ENCODE data around the gene RELL1.
"Not testable (repeated sequence)": the region's sequence is repeated elsewhere in the genome, so short reads cannot be mapped to it uniquely, and the experiment has no call there.

The RELL1 gene

DNA sequence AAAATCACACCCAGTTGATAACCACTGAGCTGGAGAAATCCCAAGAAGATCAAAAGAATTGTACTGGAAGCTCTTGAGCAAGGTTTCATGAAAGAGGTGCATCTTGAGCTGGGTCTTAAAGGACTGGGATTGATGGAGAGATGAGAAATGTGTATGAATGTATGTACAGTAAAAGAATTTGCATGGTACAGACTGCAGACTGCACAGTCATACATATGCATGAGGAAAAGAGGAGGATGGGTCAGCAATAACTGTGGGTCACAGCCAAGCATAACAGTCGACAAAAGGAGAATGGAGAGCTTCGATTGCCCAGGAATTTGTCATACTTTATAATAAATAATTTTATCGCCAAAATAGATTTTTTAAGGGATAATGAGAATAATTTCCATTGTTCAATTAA, 4.8 kb upstream of the RELL1 start:
- no peak for DNase-seq

DNA sequence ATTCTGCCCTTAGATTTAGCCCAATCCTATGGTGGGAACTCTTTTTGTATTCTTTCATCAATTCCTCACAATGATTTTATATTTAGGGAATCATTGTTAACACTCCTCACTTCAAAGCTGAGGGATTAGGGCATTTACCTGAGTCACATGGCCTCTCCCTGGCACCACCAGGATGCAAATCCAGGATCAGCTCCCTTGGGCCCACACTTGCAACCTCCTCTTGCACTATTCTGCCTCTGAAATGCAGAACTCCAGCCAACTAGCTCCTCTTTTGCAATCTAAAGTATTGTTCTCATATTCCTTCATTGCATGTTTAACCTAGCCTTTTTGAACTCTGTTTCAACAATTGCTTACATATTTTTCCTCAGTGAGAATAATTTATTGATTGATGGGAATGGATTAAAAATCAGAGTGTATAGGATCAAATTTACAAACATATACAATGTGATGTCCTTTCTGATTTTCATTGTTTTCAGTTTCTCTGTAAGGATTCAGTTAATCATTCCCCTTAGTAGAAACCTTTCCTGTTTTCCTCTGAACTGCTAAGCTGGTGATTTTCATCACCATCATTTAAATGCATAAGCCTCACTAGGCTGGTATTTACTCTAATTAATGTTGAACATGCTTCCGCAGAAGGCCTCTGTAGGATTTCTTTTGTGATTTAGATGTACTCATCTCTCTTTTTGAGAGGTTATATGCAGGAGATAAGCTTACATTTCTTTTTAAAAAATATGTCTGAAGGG, 3.3 kb upstream of the RELL1 start:
- DNase-seq, result no peak

- DNase-seq, result no peak
Observed at GRCh38 chr4:37687681-37688080, 1.5 kb upstream of the RELL1 start.

- no peak for DNase-seq
Observed at GRCh38 chr4:37687194-37687562, 1.0 kb upstream of the RELL1 start.

GRCh38 chr4:37685823-37686372, 278 bp downstream of the RELL1 start:
- peak; percentile 42 for DNase-seq

DNA sequence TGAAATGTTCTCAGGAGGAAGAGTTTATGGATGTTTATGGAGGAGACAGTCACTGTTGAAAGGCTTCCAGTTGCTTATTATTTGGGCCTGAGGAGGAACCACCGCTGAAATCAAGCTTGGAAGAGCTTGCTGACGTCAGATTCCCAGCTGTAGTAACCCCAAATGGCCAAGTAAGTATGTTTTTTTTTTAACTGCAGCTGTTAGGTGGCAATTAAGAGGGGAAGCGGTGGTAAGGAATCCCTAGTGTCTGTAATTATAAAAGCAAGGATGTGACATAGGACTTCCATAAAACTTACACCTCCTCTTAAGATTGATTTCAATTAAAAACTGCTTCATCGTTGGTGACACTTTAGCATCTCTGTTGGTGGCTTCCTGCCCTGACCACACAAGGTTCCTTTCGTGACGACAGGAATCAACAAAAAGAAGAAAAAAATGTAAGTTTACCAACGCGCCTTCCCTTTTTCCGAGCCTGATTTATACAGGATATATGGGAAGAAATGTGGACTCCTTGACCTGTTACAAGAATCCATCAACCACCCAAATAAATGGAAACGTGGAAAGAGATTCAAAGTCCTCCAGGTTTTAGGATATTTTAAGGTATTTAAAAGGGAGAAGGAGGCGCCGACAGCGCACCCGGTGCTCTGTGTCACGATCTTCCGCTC, 884 bp downstream of the RELL1 start:
- DNase-seq, result peak; percentile 27

GRCh38 chr4:37684154-37684553, 2.0 kb downstream of the RELL1 start:
- DNase-seq, result no peak

GRCh38 chr4:37682701-37683401, 3.3 kb downstream of the RELL1 start:
- DNase-seq, result no peak

DNA sequence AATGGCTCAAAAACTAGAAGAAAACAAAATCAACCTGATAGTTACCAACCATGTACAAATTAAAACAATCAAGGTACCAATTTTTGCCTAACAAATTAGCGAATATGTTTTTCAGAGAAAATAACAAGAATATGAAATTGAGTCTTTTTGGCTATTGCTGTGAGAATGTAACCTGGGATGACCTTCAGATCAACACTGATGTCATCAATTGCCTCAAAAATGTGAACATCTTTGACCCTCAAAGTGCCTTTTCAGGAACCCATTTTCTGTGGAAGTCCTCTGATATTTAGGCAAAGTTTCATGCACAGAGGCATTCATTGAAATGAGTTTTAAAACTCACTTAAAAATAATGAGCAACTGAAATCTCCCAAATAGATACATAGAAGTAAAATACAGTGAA, 6.1 kb downstream of the RELL1 start:
- DNase-seq, result no peak

DNA sequence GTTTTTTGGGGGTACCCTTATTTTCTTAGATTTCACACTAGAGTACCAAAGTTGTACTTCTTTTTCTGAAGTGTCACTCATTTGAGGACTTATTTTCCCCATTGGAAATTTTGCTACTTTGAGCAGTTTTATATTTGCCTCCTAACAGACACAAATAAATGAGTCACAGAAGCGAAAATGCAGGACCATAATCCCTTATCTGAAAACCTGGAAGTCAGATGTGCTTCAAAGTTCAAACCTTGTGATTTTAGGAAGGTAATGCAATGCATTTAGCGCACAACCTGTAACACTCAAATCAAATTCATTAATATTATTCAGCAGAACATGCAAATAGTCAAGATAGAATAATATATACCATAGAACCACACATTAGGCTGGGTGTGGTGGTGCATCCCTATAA, 6.9 kb downstream of the RELL1 start:
- DNase-seq, result no peak

GRCh38 chr4:37678624-37679023, 7.6 kb downstream of the RELL1 start:
- no peak for DNase-seq

GRCh38 chr4:37675587-37676290, 10.4 kb downstream of the RELL1 start:
- no peak for DNase-seq

DNA sequence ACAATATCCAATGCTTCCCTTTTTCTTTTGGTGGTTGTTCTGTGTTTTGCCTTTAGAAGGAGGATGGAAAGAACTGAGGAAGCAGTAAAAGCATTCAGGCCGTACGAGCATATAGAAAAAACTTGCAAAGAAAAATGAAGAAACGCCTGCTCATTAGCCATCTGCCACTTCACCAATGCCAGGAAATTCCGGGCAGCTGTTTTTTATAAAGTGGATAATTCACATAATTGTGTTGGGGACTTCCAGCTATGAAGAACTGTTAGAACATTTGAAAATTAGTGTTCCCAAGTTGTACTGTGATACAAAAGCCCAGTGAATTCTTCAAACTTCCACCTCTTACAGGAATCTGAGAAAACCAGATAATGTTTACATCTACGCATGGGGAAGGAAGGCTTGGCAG, 11.7 kb downstream of the RELL1 start:
- no peak for DNase-seq

- DNase-seq, result no peak
Observed at GRCh38 chr4:37673538-37674192, 12.5 kb downstream of the RELL1 start.

- no peak for DNase-seq
Observed at GRCh38 chr4:37671072-37671471, 15.1 kb downstream of the RELL1 start.

- DNase-seq, result no peak
Observed at GRCh38 chr4:37670249-37670648, 15.9 kb downstream of the RELL1 start.

DNA sequence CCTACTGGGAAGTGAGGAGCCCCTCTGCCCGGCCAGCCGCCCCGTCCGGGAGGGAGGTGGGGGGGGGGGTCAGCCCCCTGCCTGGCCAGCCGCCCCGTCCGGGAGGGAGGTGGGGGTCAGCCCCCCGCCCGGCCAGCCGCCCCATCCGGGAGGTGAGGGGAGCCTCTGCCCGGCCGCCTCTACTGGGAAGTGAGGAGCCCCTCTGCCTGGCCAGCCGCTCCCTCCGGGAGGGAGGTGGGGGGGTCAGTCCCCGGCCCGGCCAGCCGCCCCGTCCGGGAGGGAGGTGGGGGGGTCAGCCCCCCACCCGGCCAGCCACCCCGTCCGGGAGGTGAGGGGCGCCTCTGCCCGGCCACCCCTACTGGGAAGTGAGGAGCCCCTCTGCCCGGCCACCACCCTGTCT, 17.1 kb downstream of the RELL1 start:
- not testable (repeated sequence) for DNase-seq

DNA sequence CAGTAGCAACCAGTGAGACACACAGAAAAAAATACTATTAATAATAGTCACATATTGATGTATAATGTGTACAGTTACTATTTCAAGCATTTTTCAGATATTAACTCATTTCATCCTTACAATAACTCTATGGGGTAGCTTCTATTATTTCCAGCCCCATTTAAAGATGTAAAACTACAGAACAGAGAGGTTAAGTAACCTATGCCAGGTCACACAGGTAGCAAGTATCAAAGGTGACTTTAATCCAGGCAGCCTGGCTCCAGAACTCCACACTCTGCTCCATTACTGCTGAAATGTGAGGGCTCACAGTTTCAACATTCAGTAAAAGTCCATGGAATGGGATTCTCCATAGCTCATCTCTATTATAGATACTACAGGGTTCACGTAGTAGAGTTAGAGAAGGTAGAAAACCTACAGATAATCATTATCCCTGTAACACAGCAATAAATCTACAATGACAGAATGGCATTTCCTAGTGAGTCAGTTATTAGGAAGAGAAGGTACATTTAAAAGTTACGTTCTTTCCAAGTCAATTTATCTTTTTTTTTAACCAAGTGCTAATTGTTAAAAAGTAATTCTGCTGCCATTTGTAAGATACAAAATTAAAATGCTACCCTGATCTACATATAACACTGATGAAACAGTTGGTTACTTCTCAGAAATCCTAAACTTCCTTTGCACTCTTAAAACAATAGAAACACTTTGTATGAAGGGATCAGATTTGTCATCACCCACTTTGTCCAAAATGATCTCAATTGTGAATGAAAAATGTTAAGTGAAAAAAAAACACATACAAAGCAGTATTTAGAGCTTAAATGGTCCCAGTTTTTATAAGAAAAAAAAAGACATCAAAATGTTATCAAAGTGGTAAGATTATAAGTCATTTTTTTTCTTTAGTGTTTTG, 18.7 kb downstream of the RELL1 start:
- DNase-seq, result no peak

DNA sequence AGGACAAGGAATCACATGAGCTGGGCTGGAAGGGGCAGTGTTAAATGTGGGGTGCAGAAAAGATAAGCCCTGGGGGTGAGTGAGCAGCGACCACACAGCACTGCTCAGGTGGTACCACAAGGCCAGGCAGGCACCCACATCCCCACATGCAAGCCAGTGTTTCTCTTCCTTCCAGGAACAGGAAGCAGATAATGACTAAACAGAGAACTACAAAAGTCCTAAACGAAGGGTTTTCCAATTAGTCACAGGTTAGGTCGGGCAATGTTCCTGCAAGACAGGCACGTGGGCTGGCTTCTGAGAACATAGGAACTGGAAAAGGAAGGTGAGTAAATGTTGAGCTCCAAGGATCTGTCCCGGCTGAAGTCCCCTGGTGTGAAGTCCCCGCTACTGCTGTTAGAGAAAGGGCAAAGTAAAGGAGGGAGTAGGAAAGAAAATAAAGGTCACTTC, 19.5 kb downstream of the RELL1 start:
- no peak for DNase-seq

- DNase-seq, result no peak
Observed at GRCh38 chr4:37665333-37666320, 20.5 kb downstream of the RELL1 start.

Data from activated effector memory CD4-positive, alpha-beta T cell treated with Interleukin-2 at 50 U/mL for 16 hours (primary cell).